T-helper 22 cell (primary cell): Measurements from ENCODE around the gene NAV3.

ENCODE experiments used
- DNase-seq: peaks from one replicate; pipeline ENCODE4 v3.0.0-alpha.2; 2020; ENCODE audit warnings: low read depth

Gene NAV3

GRCh38 chr12:78261901-78262300, 431.2 kb downstream of the NAV3 start:
- no peak for DNase-seq
